ENCODE results near the gene STX7.
A peak's percentile ranks its signal among the peaks of the same experiment; 100 is the strongest.

Gene STX7

GRCh38 chr6:132466952-132467351 is 46.0 kb downstream of the STX7 start:
- peaks cover 66% of the 10 kb centered on the region for H3K36me3 ChIP-seq (replicated peaks; ENCODE audit: low read depth, low read length)
- H3K9ac ChIP-seq (ENCODE audit: low read length): no peak overlapping the region
- no peak overlapping the region for H3K27ac ChIP-seq (ENCODE audit: low read length)
- no peaks in the 10 kb centered on the region; the same call in 1 of the 2 replicates for H4K20me1 ChIP-seq (ENCODE audit: insufficient read depth, low read length)
- H3K9me3 ChIP-seq (ENCODE audit: insufficient read depth, low read length): no peaks in the 10 kb centered on the region
- peaks cover 20% of the 10 kb centered on the region for H3K4me1 ChIP-seq (ENCODE audit: low read length)
- no peaks in the 10 kb centered on the region for H3K79me2 ChIP-seq (ENCODE audit: low read length)
- no peak overlapping the region for H3K4me3 ChIP-seq (ENCODE audit: low read length)
- no peaks in the 10 kb centered on the region for H3K27me3 ChIP-seq (ENCODE audit: low read depth, low read length)
- H3K4me2 ChIP-seq (ENCODE audit: low read length): no peak overlapping the region
- H2AFZ ChIP-seq (ENCODE audit: low read depth, low read length): no peak overlapping the region
- no peak for TF ChIP-seq CTCF (IDR thresholded peaks at IDR 0.05; ENCODE audit: low read depth, low read length)
- no peak for TF ChIP-seq EZH2phosphoT487 (IDR thresholded peaks at IDR 0.05; ENCODE audit: low read depth)

- no peak overlapping the region for H3K27ac ChIP-seq (ENCODE audit: low read length)
- H3K79me2 ChIP-seq (ENCODE audit: low read length): no peaks in the 10 kb centered on the region
- no peaks in the 10 kb centered on the region for H3K27me3 ChIP-seq (ENCODE audit: low read depth, low read length)
- H3K36me3 ChIP-seq (replicated peaks; ENCODE audit: low read depth, low read length): peaks cover 66% of the 10 kb centered on the region
- H3K4me3 ChIP-seq (ENCODE audit: low read length): no peak overlapping the region
- TF ChIP-seq CTCF (IDR thresholded peaks at IDR 0.05; ENCODE audit: low read depth, low read length) (no peak), EZH2phosphoT487 (IDR thresholded peaks at IDR 0.05; ENCODE audit: low read depth) (no peak)
- H2AFZ ChIP-seq (ENCODE audit: low read depth, low read length): no peak overlapping the region
- peak overlapping the region; percentile 33 for H3K4me2 ChIP-seq (ENCODE audit: low read length)
- H4K20me1 ChIP-seq (ENCODE audit: insufficient read depth, low read length): no peaks in the 10 kb centered on the region; the same call in 1 of the 2 replicates
- H3K9ac ChIP-seq (ENCODE audit: low read length): no peak overlapping the region
- peaks cover 20% of the 10 kb centered on the region for H3K4me1 ChIP-seq (ENCODE audit: low read length)
- no peaks in the 10 kb centered on the region for H3K9me3 ChIP-seq (ENCODE audit: insufficient read depth, low read length)
Observed at GRCh38 chr6:132465530-132466485, 47.1 kb downstream of the STX7 start.

GRCh38 chr6:132464538-132465256 is 48.2 kb downstream of the STX7 start:
- Histone ChIP-seq H3K9ac (ENCODE audit: low read length) (no peak overlapping the region), H3K4me1 (ENCODE audit: low read length) (peaks cover 30% of the 10 kb centered on the region), H4K20me1 (ENCODE audit: insufficient read depth, low read length) (peaks cover 6% of the 10 kb centered on the region; the same call in 1 of the 2 replicates), H3K4me3 (ENCODE audit: low read length) (no peak overlapping the region), H3K79me2 (ENCODE audit: low read length) (no peaks in the 10 kb centered on the region), H3K36me3 (replicated peaks; ENCODE audit: low read depth, low read length) (peaks cover 75% of the 10 kb centered on the region), H3K9me3 (ENCODE audit: insufficient read depth, low read length) (no peaks in the 10 kb centered on the region), H3K27me3 (ENCODE audit: low read depth, low read length) (no peaks in the 10 kb centered on the region), H2AFZ (ENCODE audit: low read depth, low read length) (no peak overlapping the region), H3K27ac (ENCODE audit: low read length) (no peak overlapping the region), H3K4me2 (ENCODE audit: low read length) (no peak overlapping the region)
- TF ChIP-seq CTCF (IDR thresholded peaks at IDR 0.05; ENCODE audit: low read depth, low read length): no peak
- no peak for TF ChIP-seq EZH2phosphoT487 (IDR thresholded peaks at IDR 0.05; ENCODE audit: low read depth)

- Histone ChIP-seq H4K20me1 (ENCODE audit: insufficient read depth, low read length) (peaks cover 19% of the 10 kb centered on the region; the same call in 1 of the 2 replicates), H2AFZ (ENCODE audit: low read depth, low read length) (no peak overlapping the region), H3K27ac (ENCODE audit: low read length) (no peak overlapping the region), H3K27me3 (ENCODE audit: low read depth, low read length) (no peaks in the 10 kb centered on the region), H3K9me3 (ENCODE audit: insufficient read depth, low read length) (no peaks in the 10 kb centered on the region), H3K9ac (ENCODE audit: low read length) (no peak overlapping the region), H3K4me1 (ENCODE audit: low read length) (peaks cover 42% of the 10 kb centered on the region), H3K4me3 (ENCODE audit: low read length) (no peak overlapping the region), H3K36me3 (replicated peaks; ENCODE audit: low read depth, low read length) (peaks cover 73% of the 10 kb centered on the region), H3K79me2 (ENCODE audit: low read length) (no peaks in the 10 kb centered on the region), H3K4me2 (ENCODE audit: low read length) (no peak overlapping the region)
- TF ChIP-seq CTCF (IDR thresholded peaks at IDR 0.05; ENCODE audit: low read depth, low read length): no peak
- TF ChIP-seq EZH2phosphoT487 (IDR thresholded peaks at IDR 0.05; ENCODE audit: low read depth): no peak
Observed at GRCh38 chr6:132461958-132462357, 51.0 kb downstream of the STX7 start.
